Measurements from ENCODE around the gene EIF4G3.
"Not testable (repeated sequence)": the region's sequence is repeated elsewhere in the genome, so short reads cannot be mapped to it uniquely, and the experiment has no call there.

EIF4G3 gene

DNA sequence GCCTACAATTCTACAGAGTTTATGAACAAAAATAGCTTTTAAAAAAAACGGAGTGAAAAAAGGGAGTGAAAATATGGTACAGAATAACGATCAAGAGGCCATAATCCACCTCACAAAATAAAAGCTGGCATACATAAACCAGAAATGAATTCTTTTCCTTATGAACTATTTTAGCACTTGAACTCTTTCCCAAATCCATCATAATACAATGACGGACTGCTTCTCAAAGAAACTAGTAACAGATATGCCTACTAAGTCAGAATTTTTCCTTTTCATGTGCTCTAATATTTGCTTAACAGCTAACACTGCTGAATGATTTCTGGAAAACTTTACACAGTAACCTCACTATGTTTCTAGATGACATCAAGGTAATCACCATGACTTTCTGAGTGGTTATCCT lies 144.0 kb downstream of the EIF4G3 start:
- no peak for DNase-seq (ENCODE audit: low read depth in 2 of 2)

GRCh38 chr1:21030181-21030580 lies 146.5 kb downstream of the EIF4G3 start:
- no peak for DNase-seq (ENCODE audit: low read depth in 2 of 2)

GRCh38 chr1:21028520-21029145 lies 148.1 kb downstream of the EIF4G3 start:
- DNase-seq (ENCODE audit: low read depth in 2 of 2) = no peak

DNA sequence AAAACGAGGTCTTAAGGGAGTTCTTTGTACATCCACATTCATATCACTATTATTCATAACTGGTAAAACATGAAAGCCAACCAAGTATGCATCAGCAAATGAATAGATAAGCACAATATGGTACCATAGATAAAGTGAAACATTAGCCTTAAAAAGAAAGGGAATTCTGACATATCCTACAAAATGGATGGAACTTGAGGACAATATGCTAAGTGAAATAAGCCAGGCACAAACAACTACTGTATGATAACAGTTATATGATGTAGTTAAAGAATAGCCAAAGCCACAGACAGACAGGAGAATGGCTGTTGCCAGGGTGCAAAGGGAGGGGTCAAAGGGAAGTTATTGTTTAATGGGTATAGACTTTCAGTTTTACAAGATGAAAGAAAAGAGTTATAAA lies 148.9 kb downstream of the EIF4G3 start:
- DNase-seq (ENCODE audit: low read depth in 2 of 2) = no peak

- no peak for DNase-seq (ENCODE audit: low read depth in 2 of 2)
Observed at GRCh38 chr1:21024918-21025317, 151.8 kb downstream of the EIF4G3 start.

DNA sequence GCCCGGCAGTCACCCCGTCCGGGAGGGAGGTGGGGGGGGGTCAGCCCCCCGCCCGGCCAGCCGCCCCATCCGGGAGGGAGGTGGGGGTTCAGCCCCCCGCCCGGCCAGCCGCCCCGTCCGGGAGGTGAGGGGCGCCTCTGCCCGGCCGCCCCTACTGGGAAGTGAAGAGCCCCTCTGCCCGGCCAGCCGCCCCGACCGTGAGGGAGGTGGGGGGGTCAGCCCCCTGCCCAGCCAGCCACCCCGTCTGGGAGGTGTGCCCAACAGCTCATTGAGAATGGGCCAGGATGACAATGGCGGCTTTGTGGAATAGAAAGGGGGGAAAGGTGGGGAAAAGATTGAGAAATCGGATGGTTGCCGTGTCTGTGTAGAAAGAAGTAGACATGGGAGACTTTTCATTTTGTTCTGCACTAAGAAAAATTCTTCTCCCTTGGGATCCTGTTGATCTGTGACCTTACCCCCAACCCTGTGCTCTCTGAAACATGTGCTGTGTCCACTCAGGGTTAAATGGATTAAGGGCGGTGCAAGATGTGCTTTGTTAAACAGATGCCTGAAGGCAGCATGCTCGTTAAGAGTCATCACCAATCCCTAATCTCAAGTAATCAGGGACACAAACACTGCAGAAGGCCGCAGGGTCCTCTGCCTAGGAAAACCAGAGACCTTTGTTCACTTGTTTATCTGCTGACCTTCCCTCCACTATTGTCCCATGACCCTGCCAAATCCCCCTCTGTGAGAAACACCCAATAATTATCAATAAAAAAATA lies 152.4 kb downstream of the EIF4G3 start:
- DNase-seq (ENCODE audit: low read depth in 2 of 2) = not testable (repeated sequence)

GRCh38 chr1:21022279-21023040 lies 154.2 kb downstream of the EIF4G3 start:
- DNase-seq (ENCODE audit: low read depth in 2 of 2) = peak; percentile 92 to 93

- DNase-seq (ENCODE audit: low read depth in 2 of 2) = no peak
Observed at GRCh38 chr1:21021311-21021710, 155.4 kb downstream of the EIF4G3 start.

GRCh38 chr1:21020151-21020550 lies 156.5 kb downstream of the EIF4G3 start:
- DNase-seq (ENCODE audit: low read depth in 2 of 2) = no peak

DNA sequence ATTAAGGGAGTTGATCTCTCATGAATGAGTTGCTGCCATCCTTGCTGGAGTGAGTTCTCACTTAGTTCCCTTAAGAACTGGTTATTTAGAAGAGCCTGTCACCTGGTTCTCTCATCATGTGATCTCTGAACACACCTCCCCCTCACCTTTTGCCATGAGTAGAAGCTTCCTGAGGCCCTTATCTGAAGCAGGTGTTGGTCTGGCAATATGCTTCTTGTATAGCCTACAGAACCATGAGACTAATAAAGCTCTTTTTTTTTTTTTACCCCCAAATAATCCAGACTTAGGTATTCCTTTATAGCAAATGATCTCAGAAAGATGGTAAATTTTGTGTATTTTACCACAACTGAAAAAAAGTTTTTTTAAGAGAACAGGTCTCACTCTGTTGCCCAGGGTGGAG lies 158.0 kb downstream of the EIF4G3 start:
- DNase-seq (ENCODE audit: low read depth in 2 of 2) = no peak

DNA sequence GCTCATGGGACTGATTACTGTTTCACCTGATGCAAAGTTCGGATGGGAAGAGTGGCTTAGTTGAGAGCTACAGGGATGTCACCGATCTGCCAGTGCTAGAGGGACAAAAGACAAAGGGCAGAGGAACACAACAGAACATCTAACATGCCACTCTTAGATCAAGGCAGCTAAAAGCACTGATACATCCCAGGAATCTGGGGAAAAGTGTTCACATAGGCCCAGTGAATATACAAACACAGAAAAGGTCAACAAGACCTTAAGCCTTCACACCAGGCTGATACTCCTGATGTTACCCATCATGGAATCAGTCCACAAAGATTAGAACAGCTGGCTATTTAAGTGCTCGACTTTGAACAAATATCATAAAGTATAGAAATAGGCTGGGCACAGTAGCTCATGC lies 163.2 kb downstream of the EIF4G3 start:
- DNase-seq (ENCODE audit: low read depth in 2 of 2) = no peak

DNA sequence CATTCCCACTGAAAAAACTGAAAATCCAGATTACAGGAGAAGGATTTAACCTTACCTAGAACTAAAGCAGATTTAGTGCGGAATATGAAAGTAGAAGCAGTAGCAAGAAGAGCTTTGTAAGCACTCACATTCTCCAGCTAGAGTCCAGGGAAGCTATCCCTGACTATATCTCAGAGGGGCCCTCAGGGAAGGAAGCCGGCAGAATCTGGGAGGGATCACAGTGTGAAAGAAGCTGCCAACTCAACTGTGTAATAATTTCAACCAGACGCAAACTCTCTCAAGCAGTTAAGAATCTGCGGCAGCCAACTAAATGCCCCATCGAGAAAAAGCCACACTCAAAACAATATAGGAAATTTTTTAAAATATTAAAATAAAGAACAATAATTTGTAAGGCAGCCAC lies 163.8 kb downstream of the EIF4G3 start:
- DNase-seq (ENCODE audit: low read depth in 2 of 2) = peak; percentile 43 to 52

DNA sequence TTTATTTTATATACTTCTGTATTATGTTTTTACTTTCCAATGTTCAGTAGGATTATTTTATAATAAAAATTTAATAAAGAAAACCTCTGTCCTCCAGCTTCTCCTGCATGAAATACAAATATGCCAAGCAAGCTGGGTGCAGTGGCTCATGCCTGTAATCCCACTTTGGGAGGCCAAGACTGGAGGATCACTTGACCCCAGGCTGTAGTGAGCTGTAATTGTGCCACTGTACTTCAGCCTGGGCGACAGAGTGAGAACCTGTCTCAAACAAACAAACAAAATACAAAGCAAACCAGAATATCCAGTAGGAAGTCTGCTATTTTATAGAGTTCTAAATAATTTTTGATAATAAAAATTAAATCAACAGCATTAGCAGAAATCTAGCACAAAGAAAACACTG lies 168.8 kb downstream of the EIF4G3 start:
- no peak for DNase-seq (ENCODE audit: low read depth in 2 of 2)

DNA sequence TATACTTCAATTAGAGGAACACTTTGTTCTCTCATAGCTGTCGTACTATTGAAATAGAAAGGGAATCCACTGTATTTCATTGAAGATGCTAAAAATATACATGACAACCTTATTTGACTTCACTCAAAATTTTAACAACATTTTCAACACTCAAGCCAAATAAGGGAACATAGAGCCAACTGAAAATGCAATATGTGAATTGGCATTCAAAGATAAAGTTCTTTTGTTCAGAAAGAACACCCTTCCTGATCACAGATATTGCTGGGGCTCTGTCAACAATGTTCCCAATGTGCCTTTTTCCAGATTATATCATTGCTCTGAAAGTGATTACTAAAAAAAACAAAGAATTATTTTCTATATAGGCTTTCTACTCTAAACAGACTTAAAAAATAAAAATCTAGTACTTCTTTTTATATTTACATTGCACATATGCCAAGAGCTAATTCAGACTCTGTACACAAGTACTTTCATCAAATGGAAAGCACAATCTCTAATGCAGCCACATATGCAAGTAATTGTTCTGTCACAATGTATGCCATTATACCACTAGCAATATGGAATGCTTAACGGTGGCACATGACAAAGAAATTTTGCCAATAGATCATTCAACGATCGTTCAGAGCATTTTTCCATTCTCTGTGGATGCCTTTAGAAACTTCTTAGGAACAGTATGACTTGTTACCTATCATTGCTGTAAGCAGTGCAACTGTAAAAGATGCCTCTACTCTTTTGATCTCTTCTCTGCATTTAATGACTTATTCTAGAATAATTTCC lies 171.0 kb downstream of the EIF4G3 start:
- no peak for DNase-seq (ENCODE audit: low read depth in 2 of 2)

GRCh38 chr1:21003281-21004045 lies 173.2 kb downstream of the EIF4G3 start:
- no peak for DNase-seq (ENCODE audit: low read depth in 2 of 2)

GRCh38 chr1:21001042-21001441 lies 175.7 kb downstream of the EIF4G3 start:
- no peak for DNase-seq (ENCODE audit: low read depth in 2 of 2)

DNA sequence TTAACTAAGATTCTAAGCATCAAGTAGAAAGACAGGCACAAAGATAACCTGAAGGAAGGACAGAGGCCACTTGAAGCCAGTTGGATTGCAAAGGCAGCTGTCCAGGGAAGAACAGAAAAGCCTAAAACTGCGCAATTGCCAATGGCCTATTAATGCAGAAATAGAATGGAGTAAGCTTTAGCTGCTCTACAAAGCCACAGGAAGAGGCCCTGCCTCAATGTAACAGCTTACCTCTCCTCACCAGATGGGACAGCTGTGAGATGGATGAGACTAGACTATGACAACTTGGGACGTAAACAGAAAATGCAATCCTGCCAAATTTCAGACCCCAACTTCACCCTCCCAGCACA lies 176.5 kb downstream of the EIF4G3 start:
- DNase-seq (ENCODE audit: low read depth in 2 of 2) = no peak

DNA sequence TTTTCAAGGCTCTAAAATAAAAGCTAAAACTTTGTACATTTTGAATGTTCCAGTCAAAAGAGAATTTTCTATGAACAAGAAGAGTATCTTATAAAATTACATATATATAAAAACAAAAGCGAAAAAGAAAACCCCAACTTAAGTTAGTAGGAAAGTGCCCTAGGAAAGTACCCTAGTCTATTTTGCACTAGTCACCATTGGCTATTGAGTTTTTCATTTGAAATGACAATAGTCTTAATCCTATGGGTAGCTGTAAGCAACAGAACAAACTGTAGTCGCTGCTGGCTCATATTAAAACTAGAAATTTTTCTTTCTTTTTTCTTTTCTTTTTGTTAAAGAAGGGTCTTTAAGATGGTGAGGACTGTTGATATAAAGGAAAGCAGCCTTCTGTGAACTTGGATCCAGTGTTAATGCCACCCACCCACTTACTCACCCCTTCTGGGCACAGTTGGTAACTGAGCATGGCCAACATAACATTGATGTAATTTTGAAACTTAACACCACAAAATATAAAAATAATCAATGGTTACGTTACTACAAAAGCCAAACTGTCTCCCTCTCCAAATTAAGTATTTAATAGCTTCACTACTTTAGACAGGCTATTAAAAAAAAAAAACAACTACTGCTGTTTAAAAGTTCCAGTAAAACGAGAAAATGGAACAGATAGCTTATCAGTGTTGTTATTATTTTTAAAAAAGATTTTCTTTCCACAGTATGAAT lies 177.0 kb downstream of the EIF4G3 start:
- no peak for DNase-seq (ENCODE audit: low read depth in 2 of 2)

DNA sequence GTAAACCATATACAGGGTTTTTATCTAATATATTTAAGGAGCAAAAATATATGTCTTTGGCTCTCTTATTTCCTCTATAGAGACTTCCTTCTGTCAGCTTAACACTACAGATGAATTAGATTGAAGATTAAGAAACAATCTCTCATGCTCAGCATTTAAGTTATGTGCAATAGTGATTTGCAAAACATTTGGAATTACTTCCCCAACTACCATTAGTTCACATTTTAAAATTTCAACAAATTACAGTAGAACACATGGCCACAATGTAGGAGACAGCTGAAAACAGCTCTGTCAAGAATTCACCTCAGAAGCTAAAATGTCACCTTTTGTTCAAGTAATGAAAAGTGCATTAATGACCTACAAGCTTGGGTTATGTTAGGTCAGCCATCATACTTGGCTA lies 177.9 kb downstream of the EIF4G3 start:
- no peak for DNase-seq (ENCODE audit: low read depth in 2 of 2)

- no peak for DNase-seq (ENCODE audit: low read depth in 2 of 2)
Observed at GRCh38 chr1:20997602-20998224, 179.0 kb downstream of the EIF4G3 start.

All from fibroblast of skin of left quadriceps (primary cell).